ENCODE measurements around the gene KATNIP. TPM values are rescaled to one million over a fixed set of nuclear protein-coding genes. Genes with fewer than 3 reads are reported as not detected.

KATNIP gene
- total RNA-seq, 1 donor from 2014 or later = 6.6 TPM

GRCh38 chr16:27508476-27508875, 41.5 kb upstream of the KATNIP start:
- Histone ChIP-seq H3K4me3 (no peak overlapping the region), H3K27ac (no peak overlapping the region), H3K27me3 (no peaks in the 10 kb centered on the region), H3K9me3 (no peaks in the 10 kb centered on the region), H3K4me1 (no peaks in the 10 kb centered on the region), H3K36me3 (peaks cover 71 to 98% of the 10 kb centered on the region in 2 donors)
- intact Hi-C loops (cut with DNase I) = no loop called here
- TF ChIP-seq CTCF (IDR thresholded peaks at IDR 0.05) = no peak
- DNase-seq (ENCODE audit: low spot score in 2 of 2) = no peak

GRCh38 chr16:27511657-27512448, 38.1 kb upstream of the KATNIP start:
- Histone ChIP-seq H3K9me3 (no peaks in the 10 kb centered on the region), H3K27me3 (no peaks in the 10 kb centered on the region), H3K27ac (no peak overlapping the region), H3K36me3 (peaks cover 41 to 83% of the 10 kb centered on the region in 2 donors), H3K4me1 (no peaks in the 10 kb centered on the region), H3K4me3 (no peak overlapping the region)
- TF ChIP-seq CTCF (IDR thresholded peaks at IDR 0.05) = no peak
- DNase-seq (ENCODE audit: low spot score in 2 of 2) = no peak
- intact Hi-C loops (cut with DNase I) = no loop called here

- no peak overlapping the region for H3K4me3 ChIP-seq
- no peak for TF ChIP-seq CTCF (IDR thresholded peaks at IDR 0.05)
- peaks cover 37 to 84% of the 10 kb centered on the region in 2 donors for H3K36me3 ChIP-seq
- intact Hi-C loops (cut with DNase I) = no loop called here
- H3K4me1 ChIP-seq = no peaks in the 10 kb centered on the region
- H3K27ac ChIP-seq = no peak overlapping the region
- no peak for DNase-seq (ENCODE audit: low spot score in 2 of 2)
- H3K9me3 ChIP-seq = no peaks in the 10 kb centered on the region
- no peaks in the 10 kb centered on the region for H3K27me3 ChIP-seq
Observed at GRCh38 chr16:27514806-27515205, 35.1 kb upstream of the KATNIP start.

- no peak for DNase-seq (ENCODE audit: low spot score in 2 of 2)
- Histone ChIP-seq H3K27ac (no peak overlapping the region), H3K4me3 (no peak overlapping the region), H3K27me3 (no peaks in the 10 kb centered on the region), H3K36me3 (peaks cover 33 to 74% of the 10 kb centered on the region in 2 donors), H3K9me3 (no peaks in the 10 kb centered on the region), H3K4me1 (no peaks in the 10 kb centered on the region)
- peak in 1 of 3 experiments; percentile 27 for TF ChIP-seq CTCF (IDR thresholded peaks at IDR 0.05)
- intact Hi-C loops (cut with DNase I) = no loop called here
Observed at GRCh38 chr16:27515874-27516353, 34.0 kb upstream of the KATNIP start.

GRCh38 chr16:27516365-27516764, 33.6 kb upstream of the KATNIP start:
- TF ChIP-seq CTCF (IDR thresholded peaks at IDR 0.05) = no peak
- Histone ChIP-seq H3K27ac (no peak overlapping the region), H3K9me3 (no peaks in the 10 kb centered on the region), H3K4me3 (no peak overlapping the region), H3K36me3 (peaks cover 29 to 69% of the 10 kb centered on the region in 2 donors), H3K4me1 (peaks cover 3% of the 10 kb centered on the region in 2 donors), H3K27me3 (no peaks in the 10 kb centered on the region)
- intact Hi-C loops (cut with DNase I) = no loop called here
- DNase-seq (ENCODE audit: low spot score in 2 of 2) = no peak

Measured in ascending aorta (tissue), 2 donors.